WTC11 (cell line): ENCODE results near the gene ZNF814. TPM values are rescaled to one million over a fixed set of nuclear protein-coding genes. Genes with fewer than 3 reads are reported as not detected.

ENCODE experiments used
- ATAC-seq: fragments of 200-7000 bp; cut with Tn5 transposase; 2 replicates; pipeline ENCODE4 v1.10.0; 2021; ENCODE audit warnings: mild to moderate bottlenecking, moderate library complexity
- CTCF ChIA-PET: fragments of 300-600 bp; sonication (Branson Sonifier 250); formaldehyde crosslinking; loops from one replicate; lab custom pipeline; 2021; ENCODE audit warnings: antibody characterized with exemption; lab: Charles Lee
- POLR2A ChIA-PET: fragments of 350-600 bp; sonication (Branson Sonifier 250); formaldehyde crosslinking; loops from one replicate; lab custom pipeline; 2021; ENCODE audit warnings: antibody characterized with exemption; lab: Charles Lee
- DNase-seq: peaks from one replicate; pipeline ENCODE4 v3.0.0; 2021; ENCODE audit warnings: low spot score
- H3K27ac Mint-ChIP-seq: 2 replicates; pipeline ENCODE4 v1.8.0; 2021; ENCODE audit warnings: mixed read lengths
- H3K27me3 Mint-ChIP-seq: 2 replicates; pipeline ENCODE4 v1.8.0; 2021; ENCODE audit warnings: low read depth, mild to moderate bottlenecking, moderate library complexity, mixed read lengths
- H3K36me3 Mint-ChIP-seq: 2 replicates; pipeline ENCODE4 v1.8.0; 2021; ENCODE audit warnings: mixed read lengths
- H3K4me1 Mint-ChIP-seq: 2 replicates; pipeline ENCODE4 v1.8.0; 2022; ENCODE audit warnings: mixed read lengths
- H3K4me3 Mint-ChIP-seq: 2 replicates; pipeline ENCODE4 v1.8.0; 2021; ENCODE audit warnings: mild to moderate bottlenecking, moderate library complexity, mixed read lengths
- H3K9me3 Mint-ChIP-seq: 2 replicates; pipeline ENCODE4 v1.8.0; 2021; ENCODE audit warnings: mixed read lengths
- ATF1 ChIP-seq: sonication (generic); formaldehyde crosslinking; IDR thresholded peaks from 2 replicates; pipeline ENCODE4 v1.8.1; 2023; ENCODE audit warnings: mild to moderate bottlenecking, moderate library complexity, missing genetic modification reagents
- CREB1 ChIP-seq: sonication (generic); formaldehyde crosslinking; IDR thresholded peaks from 2 replicates; pipeline ENCODE4 v1.8.0; 2023; ENCODE audit warnings: mild to moderate bottlenecking, missing genetic modification reagents
- ELF4 ChIP-seq: sonication (generic); formaldehyde crosslinking; IDR thresholded peaks from 2 replicates; pipeline ENCODE4 v1.8.1; 2022; ENCODE audit warnings: low read depth, mild to moderate bottlenecking, moderate library complexity, missing genetic modification reagents
- EMX1 ChIP-seq: fragments of 250-450 bp; sonication (Bioruptor Pico); IDR thresholded peaks from 2 replicates; pipeline ENCODE4 v1.8.0; 2021; ENCODE audit warnings: mild to moderate bottlenecking
- FOXK1 ChIP-seq: sonication (generic); formaldehyde crosslinking; IDR thresholded peaks from 2 replicates; pipeline ENCODE4 v1.8.0; 2022; ENCODE audit warnings: mild to moderate bottlenecking, moderate library complexity, missing genetic modification reagents
- GABPB1 ChIP-seq: sonication (generic); formaldehyde crosslinking; IDR thresholded peaks from 2 replicates; pipeline ENCODE4 v1.8.1; 2023; ENCODE audit warnings: mild to moderate bottlenecking, missing genetic modification reagents
- GTF2I ChIP-seq: fragments of 250-450 bp; sonication (Bioruptor Pico); conservative IDR thresholded peaks from 2 replicates; pipeline ENCODE4 v1.4.0; 2021; ENCODE audit warnings: mild to moderate bottlenecking
- NR1H2 ChIP-seq: sonication (generic); formaldehyde crosslinking; IDR thresholded peaks from 2 replicates; pipeline ENCODE4 v1.9.0; 2021; ENCODE audit warnings: mild to moderate bottlenecking, moderate library complexity, missing genetic modification reagents
- SMAD3 ChIP-seq: sonication (generic); formaldehyde crosslinking; IDR thresholded peaks from 2 replicates; pipeline ENCODE4 v1.8.0; 2022; ENCODE audit warnings: missing genetic modification reagents, mild to moderate bottlenecking, borderline replicate concordance
- SMAD4 ChIP-seq: sonication (generic); formaldehyde crosslinking; IDR thresholded peaks from 2 replicates; pipeline ENCODE4 v1.8.0; 2022; ENCODE audit warnings: mild to moderate bottlenecking, missing genetic modification reagents
- SOX15 ChIP-seq: fragments of 250-450 bp; sonication (Bioruptor Pico); IDR thresholded peaks from 2 replicates; pipeline ENCODE4 v1.9.0; 2021; ENCODE audit warnings: mild to moderate bottlenecking
- ZNF138 ChIP-seq: sonication (generic); formaldehyde crosslinking; conservative IDR thresholded peaks from 2 replicates; pipeline ENCODE4 v1.8.1; 2022; ENCODE audit warnings: mild to moderate bottlenecking, moderate library complexity, missing genetic modification reagents
- ZNF219 ChIP-seq: sonication (generic); formaldehyde crosslinking; IDR thresholded peaks from 2 replicates; pipeline ENCODE4 v1.8.0; 2023; ENCODE audit warnings: missing genetic modification reagents, mild to moderate bottlenecking, borderline replicate concordance
- ZNF232 ChIP-seq: sonication (generic); formaldehyde crosslinking; IDR thresholded peaks from 2 replicates; pipeline ENCODE4 v1.8.0; 2022; ENCODE audit warnings: mild to moderate bottlenecking, missing genetic modification reagents
- ZNF263 ChIP-seq: sonication (generic); formaldehyde crosslinking; IDR thresholded peaks from 2 replicates; pipeline ENCODE4 v1.8.1; 2022; ENCODE audit warnings: low read depth, mild to moderate bottlenecking, moderate library complexity, missing genetic modification reagents
- ZNF317 ChIP-seq: sonication (generic); formaldehyde crosslinking; IDR thresholded peaks from 2 replicates; pipeline ENCODE4 v1.8.1; 2023; ENCODE audit warnings: low read depth, mild to moderate bottlenecking, moderate library complexity, missing genetic modification reagents, borderline replicate concordance
- ZNF396 ChIP-seq: fragments of 250-450 bp; sonication (Bioruptor Pico); IDR thresholded peaks from 2 replicates; pipeline ENCODE4 v1.8.0; 2021; ENCODE audit warnings: mild to moderate bottlenecking, moderate library complexity, borderline replicate concordance
- ZNF423 ChIP-seq: fragments of 250-450 bp; sonication (Bioruptor Pico); IDR thresholded peaks from 2 replicates; pipeline ENCODE4 v2.1.2; 2022; ENCODE audit warnings: mild to moderate bottlenecking, moderate library complexity
- total RNA-seq: library from RNA; stranded (reverse); gene quantifications from 3 replicates; pipeline ENCODE4 v1.2.3, GENCODE V29; 2021
- TF ChIP-seq, protein P1 (sequence below): fragments of 250-450 bp; sonication (Bioruptor Pico); IDR thresholded peaks from 2 replicates; pipeline ENCODE4 v1.9.0; 2021; ENCODE audit warnings: mild to moderate bottlenecking
- TF ChIP-seq, protein P2 (sequence below): sonication (generic); formaldehyde crosslinking; IDR thresholded peaks from 2 replicates; pipeline ENCODE4 v1.8.1; 2023; ENCODE audit warnings: mild to moderate bottlenecking, moderate library complexity, missing genetic modification reagents
- TF ChIP-seq, protein P3 (sequence below): sonication (generic); formaldehyde crosslinking; IDR thresholded peaks from 2 replicates; pipeline ENCODE4 v1.8.1; 2022; ENCODE audit warnings: mild to moderate bottlenecking, missing genetic modification reagents, moderate library complexity, borderline replicate concordance
- TF ChIP-seq, protein P4 (sequence below): sonication (generic); formaldehyde crosslinking; IDR thresholded peaks from 2 replicates; pipeline ENCODE4 v1.8.1; 2023; ENCODE audit warnings: mild to moderate bottlenecking, missing genetic modification reagents
- TF ChIP-seq, protein P5 (sequence below): sonication (generic); formaldehyde crosslinking; IDR thresholded peaks from 2 replicates; pipeline ENCODE4 v1.8.0; 2022; ENCODE audit warnings: missing genetic modification reagents
- TF ChIP-seq, protein P6 (sequence below): fragments of 250-450 bp; sonication (Bioruptor Pico); IDR thresholded peaks from 2 replicates; pipeline ENCODE4 v1.8.0; 2021; ENCODE audit warnings: mild to moderate bottlenecking
- TF ChIP-seq, protein P7 (sequence below): fragments of 200-600 bp; IDR thresholded peaks from 2 replicates; pipeline ENCODE4 v1.8.0; 2022; ENCODE audit warnings: antibody characterized with exemption

Gene ZNF814
- total RNA-seq, 1 experiment from 2014 or later, result 60.7 TPM

DNA sequence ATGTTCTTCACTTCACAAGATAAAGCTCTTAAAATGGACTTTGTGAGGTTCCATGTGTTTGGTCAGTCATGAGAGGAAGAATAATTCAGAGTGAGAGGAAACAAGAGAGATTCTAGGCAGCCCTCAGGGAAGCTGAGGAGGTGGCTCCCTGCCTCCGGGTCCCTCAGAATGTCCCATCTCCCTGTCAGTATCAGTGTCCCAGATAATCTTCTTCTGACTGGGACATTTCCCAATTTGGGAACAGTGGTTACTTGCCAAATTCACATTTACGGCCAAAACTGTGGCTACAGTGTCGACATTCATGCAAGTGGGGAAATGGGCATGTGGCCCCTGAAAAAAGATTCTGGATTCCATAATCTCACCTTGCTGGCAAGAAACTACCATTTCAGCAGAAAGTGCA is 18.6 kb upstream of the ZNF814 start:
- peaks cover 40% of the 10 kb centered on the region for H3K36me3 Mint-ChIP-seq
- ChIA-PET CTCF (no interaction called here), POLR2A (no interaction called here)
- H3K4me1 Mint-ChIP-seq, result peaks cover 3% of the 10 kb centered on the region
- no peak overlapping the region for H3K27ac Mint-ChIP-seq
- no peaks in the 10 kb centered on the region for H3K27me3 Mint-ChIP-seq
- H3K4me3 Mint-ChIP-seq, result no peak overlapping the region
- TF ChIP-seq ZNF317, result no peak
- TF ChIP-seq SMAD3 (CRISPR knock-in tag), result no peak
- TF ChIP-seq, protein P1, sequence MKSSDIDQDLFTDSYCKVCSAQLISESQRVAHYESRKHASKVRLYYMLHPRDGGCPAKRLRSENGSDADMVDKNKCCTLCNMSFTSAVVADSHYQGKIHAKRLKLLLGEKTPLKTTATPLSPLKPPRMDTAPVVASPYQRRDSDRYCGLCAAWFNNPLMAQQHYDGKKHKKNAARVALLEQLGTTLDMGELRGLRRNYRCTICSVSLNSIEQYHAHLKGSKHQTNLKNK (CRISPR knock-in tag), result no peak
- no peak for TF ChIP-seq ZNF263 (CRISPR knock-in tag)
- no peak for TF ChIP-seq CREB1 (CRISPR knock-in tag)
- TF ChIP-seq SMAD4 (CRISPR knock-in tag), result no peak
- TF ChIP-seq, protein P2, sequence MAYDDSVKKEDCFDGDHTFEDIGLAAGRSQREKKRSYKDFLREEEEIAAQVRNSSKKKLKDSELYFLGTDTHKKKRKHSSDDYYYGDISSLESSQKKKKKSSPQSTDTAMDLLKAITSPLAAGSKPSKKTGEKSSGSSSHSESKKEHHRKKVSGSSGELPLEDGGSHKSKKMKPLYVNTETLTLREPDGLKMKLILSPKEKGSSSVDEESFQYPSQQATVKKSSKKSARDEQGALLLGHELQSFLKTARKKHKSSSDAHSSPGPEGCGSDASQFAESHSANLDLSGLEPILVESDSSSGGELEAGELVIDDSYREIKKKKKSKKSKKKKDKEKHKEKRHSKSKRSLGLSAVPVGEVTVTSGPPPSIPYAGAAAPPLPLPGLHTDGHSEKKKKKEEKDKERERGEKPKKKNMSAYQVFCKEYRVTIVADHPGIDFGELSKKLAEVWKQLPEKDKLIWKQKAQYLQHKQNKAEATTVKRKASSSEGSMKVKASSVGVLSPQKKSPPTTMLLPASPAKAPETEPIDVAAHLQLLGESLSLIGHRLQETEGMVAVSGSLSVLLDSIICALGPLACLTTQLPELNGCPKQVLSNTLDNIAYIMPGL (CRISPR knock-in tag), result no peak
- no peak for TF ChIP-seq ELF4 (CRISPR knock-in tag)
- TF ChIP-seq, protein P3, sequence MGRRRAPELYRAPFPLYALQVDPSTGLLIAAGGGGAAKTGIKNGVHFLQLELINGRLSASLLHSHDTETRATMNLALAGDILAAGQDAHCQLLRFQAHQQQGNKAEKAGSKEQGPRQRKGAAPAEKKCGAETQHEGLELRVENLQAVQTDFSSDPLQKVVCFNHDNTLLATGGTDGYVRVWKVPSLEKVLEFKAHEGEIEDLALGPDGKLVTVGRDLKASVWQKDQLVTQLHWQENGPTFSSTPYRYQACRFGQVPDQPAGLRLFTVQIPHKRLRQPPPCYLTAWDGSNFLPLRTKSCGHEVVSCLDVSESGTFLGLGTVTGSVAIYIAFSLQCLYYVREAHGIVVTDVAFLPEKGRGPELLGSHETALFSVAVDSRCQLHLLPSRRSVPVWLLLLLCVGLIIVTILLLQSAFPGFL (CRISPR knock-in tag), result no peak
- TF ChIP-seq ZNF232 (CRISPR knock-in tag), result no peak
- TF ChIP-seq GTF2I, result no peak
- no peak for TF ChIP-seq ZNF396 (CRISPR knock-in tag)
- TF ChIP-seq GABPB1 (CRISPR knock-in tag), result no peak
- TF ChIP-seq NR1H2 (CRISPR knock-in tag), result no peak
- no peak for TF ChIP-seq ATF1 (CRISPR knock-in tag)
- DNase-seq, result no peak
- no peaks in the 10 kb centered on the region for H3K9me3 Mint-ChIP-seq
- ATAC-seq, result no peak

DNA sequence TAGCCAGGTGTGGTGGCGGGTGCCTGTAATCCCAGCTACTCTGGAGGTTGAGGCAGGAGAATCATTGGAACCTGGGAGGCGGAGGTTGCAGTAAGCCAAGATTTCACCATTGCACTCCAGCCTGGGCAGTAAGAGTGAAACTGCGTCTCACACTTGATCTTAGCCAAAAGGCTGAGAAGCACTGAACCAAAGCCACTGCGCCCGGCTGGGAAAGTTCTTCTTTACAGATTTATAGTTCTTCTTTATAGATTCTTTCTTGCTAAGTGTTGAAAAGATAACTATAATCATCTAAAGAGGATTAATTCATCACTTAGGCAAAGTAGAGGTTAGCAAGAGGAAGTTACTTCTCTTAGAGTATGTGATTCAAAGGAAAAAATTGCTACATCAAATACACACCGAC is 16.4 kb upstream of the ZNF814 start:
- H3K4me1 Mint-ChIP-seq, result peaks cover 3% of the 10 kb centered on the region
- ATAC-seq, result no peak
- peaks cover 26% of the 10 kb centered on the region for H3K36me3 Mint-ChIP-seq
- CTCF ChIA-PET, result no interaction called here
- no peak overlapping the region for H3K27ac Mint-ChIP-seq
- H3K27me3 Mint-ChIP-seq, result no peaks in the 10 kb centered on the region
- no peaks in the 10 kb centered on the region for H3K9me3 Mint-ChIP-seq
- POLR2A ChIA-PET, result no interaction called here
- no peak overlapping the region for H3K4me3 Mint-ChIP-seq
- DNase-seq, result no peak
- TF ChIP-seq ZNF232 (CRISPR knock-in tag) (no peak), FOXK1 (no peak), SOX15 (CRISPR knock-in tag) (no peak), ZNF138 (CRISPR knock-in tag) (no peak), ZNF423 (no peak), EMX1 (CRISPR knock-in tag) (no peak), ZNF219 (CRISPR knock-in tag) (no peak)
- TF ChIP-seq, protein P4, sequence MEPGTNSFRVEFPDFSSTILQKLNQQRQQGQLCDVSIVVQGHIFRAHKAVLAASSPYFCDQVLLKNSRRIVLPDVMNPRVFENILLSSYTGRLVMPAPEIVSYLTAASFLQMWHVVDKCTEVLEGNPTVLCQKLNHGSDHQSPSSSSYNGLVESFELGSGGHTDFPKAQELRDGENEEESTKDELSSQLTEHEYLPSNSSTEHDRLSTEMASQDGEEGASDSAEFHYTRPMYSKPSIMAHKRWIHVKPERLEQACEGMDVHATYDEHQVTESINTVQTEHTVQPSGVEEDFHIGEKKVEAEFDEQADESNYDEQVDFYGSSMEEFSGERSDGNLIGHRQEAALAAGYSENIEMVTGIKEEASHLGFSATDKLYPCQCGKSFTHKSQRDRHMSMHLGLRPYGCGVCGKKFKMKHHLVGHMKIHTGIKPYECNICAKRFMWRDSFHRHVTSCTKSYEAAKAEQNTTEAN (CRISPR knock-in tag), result no peak
- TF ChIP-seq, protein P5, sequence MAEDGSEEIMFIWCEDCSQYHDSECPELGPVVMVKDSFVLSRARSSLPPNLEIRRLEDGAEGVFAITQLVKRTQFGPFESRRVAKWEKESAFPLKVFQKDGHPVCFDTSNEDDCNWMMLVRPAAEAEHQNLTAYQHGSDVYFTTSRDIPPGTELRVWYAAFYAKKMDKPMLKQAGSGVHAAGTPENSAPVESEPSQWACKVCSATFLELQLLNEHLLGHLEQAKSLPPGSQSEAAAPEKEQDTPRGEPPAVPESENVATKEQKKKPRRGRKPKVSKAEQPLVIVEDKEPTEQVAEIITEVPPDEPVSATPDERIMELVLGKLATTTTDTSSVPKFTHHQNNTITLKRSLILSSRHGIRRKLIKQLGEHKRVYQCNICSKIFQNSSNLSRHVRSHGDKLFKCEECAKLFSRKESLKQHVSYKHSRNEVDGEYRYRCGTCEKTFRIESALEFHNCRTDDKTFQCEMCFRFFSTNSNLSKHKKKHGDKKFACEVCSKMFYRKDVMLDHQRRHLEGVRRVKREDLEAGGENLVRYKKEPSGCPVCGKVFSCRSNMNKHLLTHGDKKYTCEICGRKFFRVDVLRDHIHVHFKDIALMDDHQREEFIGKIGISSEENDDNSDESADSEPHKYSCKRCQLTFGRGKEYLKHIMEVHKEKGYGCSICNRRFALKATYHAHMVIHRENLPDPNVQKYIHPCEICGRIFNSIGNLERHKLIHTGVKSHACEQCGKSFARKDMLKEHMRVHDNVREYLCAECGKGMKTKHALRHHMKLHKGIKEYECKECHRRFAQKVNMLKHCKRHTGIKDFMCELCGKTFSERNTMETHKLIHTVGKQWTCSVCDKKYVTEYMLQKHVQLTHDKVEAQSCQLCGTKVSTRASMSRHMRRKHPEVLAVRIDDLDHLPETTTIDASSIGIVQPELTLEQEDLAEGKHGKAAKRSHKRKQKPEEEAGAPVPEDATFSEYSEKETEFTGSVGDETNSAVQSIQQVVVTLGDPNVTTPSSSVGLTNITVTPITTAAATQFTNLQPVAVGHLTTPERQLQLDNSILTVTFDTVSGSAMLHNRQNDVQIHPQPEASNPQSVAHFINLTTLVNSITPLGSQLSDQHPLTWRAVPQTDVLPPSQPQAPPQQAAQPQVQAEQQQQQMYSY, result no peak
- TF ChIP-seq, protein P6, sequence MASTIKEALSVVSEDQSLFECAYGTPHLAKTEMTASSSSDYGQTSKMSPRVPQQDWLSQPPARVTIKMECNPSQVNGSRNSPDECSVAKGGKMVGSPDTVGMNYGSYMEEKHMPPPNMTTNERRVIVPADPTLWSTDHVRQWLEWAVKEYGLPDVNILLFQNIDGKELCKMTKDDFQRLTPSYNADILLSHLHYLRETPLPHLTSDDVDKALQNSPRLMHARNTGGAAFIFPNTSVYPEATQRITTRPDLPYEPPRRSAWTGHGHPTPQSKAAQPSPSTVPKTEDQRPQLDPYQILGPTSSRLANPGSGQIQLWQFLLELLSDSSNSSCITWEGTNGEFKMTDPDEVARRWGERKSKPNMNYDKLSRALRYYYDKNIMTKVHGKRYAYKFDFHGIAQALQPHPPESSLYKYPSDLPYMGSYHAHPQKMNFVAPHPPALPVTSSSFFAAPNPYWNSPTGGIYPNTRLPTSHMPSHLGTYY (CRISPR knock-in tag), result no peak
- TF ChIP-seq, protein P7, sequence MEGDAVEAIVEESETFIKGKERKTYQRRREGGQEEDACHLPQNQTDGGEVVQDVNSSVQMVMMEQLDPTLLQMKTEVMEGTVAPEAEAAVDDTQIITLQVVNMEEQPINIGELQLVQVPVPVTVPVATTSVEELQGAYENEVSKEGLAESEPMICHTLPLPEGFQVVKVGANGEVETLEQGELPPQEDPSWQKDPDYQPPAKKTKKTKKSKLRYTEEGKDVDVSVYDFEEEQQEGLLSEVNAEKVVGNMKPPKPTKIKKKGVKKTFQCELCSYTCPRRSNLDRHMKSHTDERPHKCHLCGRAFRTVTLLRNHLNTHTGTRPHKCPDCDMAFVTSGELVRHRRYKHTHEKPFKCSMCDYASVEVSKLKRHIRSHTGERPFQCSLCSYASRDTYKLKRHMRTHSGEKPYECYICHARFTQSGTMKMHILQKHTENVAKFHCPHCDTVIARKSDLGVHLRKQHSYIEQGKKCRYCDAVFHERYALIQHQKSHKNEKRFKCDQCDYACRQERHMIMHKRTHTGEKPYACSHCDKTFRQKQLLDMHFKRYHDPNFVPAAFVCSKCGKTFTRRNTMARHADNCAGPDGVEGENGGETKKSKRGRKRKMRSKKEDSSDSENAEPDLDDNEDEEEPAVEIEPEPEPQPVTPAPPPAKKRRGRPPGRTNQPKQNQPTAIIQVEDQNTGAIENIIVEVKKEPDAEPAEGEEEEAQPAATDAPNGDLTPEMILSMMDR, result no peak
